HEK293T (cell line): Measurements from ENCODE around the gene HMCES.

Experiments
- CTBP1 ChIP-seq: fragments of 450-650 bp; IDR thresholded peaks from 2 replicates; pipeline ENCODE4 v1.6.1; 2016; ENCODE audit warnings: borderline replicate concordance
- ELF4 ChIP-seq: fragments of 450-650 bp; IDR thresholded peaks from 2 replicates; pipeline ENCODE4 v1.6.1; 2017; ENCODE audit warnings: antibody characterized with exemption
- FOXK2 ChIP-seq: fragments of 450-650 bp; IDR thresholded peaks from 2 replicates; pipeline ENCODE4 v1.6.1; 2016; ENCODE audit warnings: mild to moderate bottlenecking
- FOXM1 ChIP-seq: fragments of 450-650 bp; IDR thresholded peaks from 2 replicates; pipeline ENCODE4 v1.6.1; 2017; ENCODE audit warnings: mild to moderate bottlenecking, borderline replicate concordance
- LEF1 ChIP-seq: fragments of 450-650 bp; IDR thresholded peaks from 2 replicates; pipeline ENCODE4 v1.6.1; 2017; ENCODE audit warnings: mild to moderate bottlenecking, borderline replicate concordance
- NFRKB ChIP-seq: fragments of 450-650 bp; IDR thresholded peaks from 2 replicates; pipeline ENCODE4 v1.6.1; 2016; ENCODE audit warnings: mild to moderate bottlenecking, moderate library complexity
- SP1 ChIP-seq: fragments of 450-650 bp; IDR thresholded peaks from 2 replicates; pipeline ENCODE4 v1.6.1; 2017
- SUZ12 ChIP-seq: fragments of 450-650 bp; IDR thresholded peaks from 2 replicates; pipeline ENCODE4 v1.6.1; 2016; ENCODE audit warnings: mild to moderate bottlenecking
- ZNF384 ChIP-seq: fragments of 450-650 bp; IDR thresholded peaks from 2 replicates; pipeline ENCODE4 v1.6.1; 2016
- TF ChIP-seq, protein P1 (sequence below): fragments of 450-650 bp; IDR thresholded peaks from 2 replicates; pipeline ENCODE4 v1.6.1; 2016

GRCh38 chr3:129317014-129317771 is 38.5 kb downstream of the HMCES start:
- TF ChIP-seq FOXK2 = no peak
- TF ChIP-seq NFRKB = no peak
- TF ChIP-seq CTBP1 = no peak
- no peak for TF ChIP-seq ELF4
- TF ChIP-seq FOXM1 = no peak
- TF ChIP-seq LEF1 = no peak
- TF ChIP-seq ZNF384 = no peak
- no peak for TF ChIP-seq SP1
- TF ChIP-seq, protein P1, sequence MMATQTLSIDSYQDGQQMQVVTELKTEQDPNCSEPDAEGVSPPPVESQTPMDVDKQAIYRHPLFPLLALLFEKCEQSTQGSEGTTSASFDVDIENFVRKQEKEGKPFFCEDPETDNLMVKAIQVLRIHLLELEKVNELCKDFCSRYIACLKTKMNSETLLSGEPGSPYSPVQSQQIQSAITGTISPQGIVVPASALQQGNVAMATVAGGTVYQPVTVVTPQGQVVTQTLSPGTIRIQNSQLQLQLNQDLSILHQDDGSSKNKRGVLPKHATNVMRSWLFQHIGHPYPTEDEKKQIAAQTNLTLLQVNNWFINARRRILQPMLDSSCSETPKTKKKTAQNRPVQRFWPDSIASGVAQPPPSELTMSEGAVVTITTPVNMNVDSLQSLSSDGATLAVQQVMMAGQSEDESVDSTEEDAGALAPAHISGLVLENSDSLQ = no peak
- TF ChIP-seq SUZ12 = no peak
